Lower leg skin (tissue), 4 donors: ENCODE results near the gene SIM1. TPM values are rescaled to one million over a fixed set of nuclear protein-coding genes. Genes with fewer than 3 reads are reported as not detected.

Experiments
- DNase-seq, 2 donors: peaks; one replicate each; pipeline ENCODE4 v3.0.0-alpha.2; 2019; ENCODE audit warnings: low spot score in 2 of 2
- H3K4me3 ChIP-seq: fragments of 200-600 bp; sonication (generic); 2 replicates; pipeline ENCODE4 v1.5.1; 2017; ENCODE audit warnings: mild to moderate bottlenecking, low read depth; ENCODE audit not compliant: poor library complexity, severe bottlenecking
- CTCF ChIP-seq, 3 donors: fragments of 450-650 bp; IDR thresholded peaks; one replicate each; pipeline ENCODE4 v1.5.1; 2016; ENCODE audit warnings: antibody characterized with exemption in 3 of 3, mild to moderate bottlenecking in 3 of 3, moderate library complexity in 2 of 3
- POLR2A ChIP-seq, 2 donors: fragments of 450-650 bp; IDR thresholded peaks; one replicate each; pipeline ENCODE4 v1.6.1; 2016 to 2017; ENCODE audit warnings: antibody characterized with exemption in 2 of 2, mild to moderate bottlenecking in 1 of 2, moderate library complexity in 1 of 2
- WGBS, 2 donors: methylation state at CpG; one replicate each; pipeline ENCODE4 v1.1.5; 2018; 5-methylcytosine and 5-hydroxymethylcytosine counted together
- intact Hi-C: fragments of 100-400 bp; cut with DNase I; formaldehyde crosslinking; loops from one replicate; pipeline ENCODE4 v1.15.0; 2023; ENCODE audit warnings: low total_unique reads
- total RNA-seq, 4 donors: library from RNA; depleted of rRNA; stranded (reverse); fragments of >200 nt; gene quantifications; one replicate each; pipeline ENCODE4 v1.1.0, GENCODE V29; 2016

Gene SIM1
- total RNA-seq, 4 donors from 2014 or later, result 0.66 to 1.1 (median 0.75) TPM

GRCh38 chr6:100488244-100488643 lies 23.5 kb upstream of the SIM1 start:
- intact Hi-C loops, result loop anchor here (10.0 kb wide), 1 partner anchor 363 kb away; no protein-coding TSS in a partner anchor
- 84 to 88% methylated on average over 5 of the region's 5 CpGs for WGBS, 2 donors
- no peak overlapping the region for H3K4me3 ChIP-seq
- DNase-seq, result no peak
- no peak for TF ChIP-seq CTCF (IDR thresholded peaks at IDR 0.05)
- no peak for TF ChIP-seq POLR2A (IDR thresholded peaks at IDR 0.05)

GRCh38 chr6:100487638-100488037 lies 22.9 kb upstream of the SIM1 start:
- WGBS, 2 donors, result 91 to 92% methylated on average over 2 of the region's 2 CpGs
- TF ChIP-seq POLR2A (IDR thresholded peaks at IDR 0.05) (no peak), CTCF (IDR thresholded peaks at IDR 0.05) (no peak)
- H3K4me3 ChIP-seq, result no peak overlapping the region
- no peak for DNase-seq
- intact Hi-C loops, result loop anchor here (10.0 kb wide), 1 partner anchor 363 kb away; no protein-coding TSS in a partner anchor

GRCh38 chr6:100485268-100485667 lies 20.5 kb upstream of the SIM1 start:
- TF ChIP-seq CTCF (IDR thresholded peaks at IDR 0.05) (no peak), POLR2A (IDR thresholded peaks at IDR 0.05) (no peak)
- no peak overlapping the region for H3K4me3 ChIP-seq
- intact Hi-C loops, result loop anchor here (10.0 kb wide), 1 partner anchor 360 kb away; no protein-coding TSS in a partner anchor
- DNase-seq, result no peak

GRCh38 chr6:100484474-100484873 lies 19.8 kb upstream of the SIM1 start:
- WGBS, 2 donors, result 70 to 81% methylated on average over 5 of the region's 5 CpGs
- DNase-seq, result no peak
- TF ChIP-seq CTCF (IDR thresholded peaks at IDR 0.05) (no peak), POLR2A (IDR thresholded peaks at IDR 0.05) (no peak)
- H3K4me3 ChIP-seq, result no peak overlapping the region
- intact Hi-C loops, result loop anchor here (10.0 kb wide), 1 partner anchor 360 kb away; no protein-coding TSS in a partner anchor

- TF ChIP-seq POLR2A (IDR thresholded peaks at IDR 0.05), result no peak
- no peak for TF ChIP-seq CTCF (IDR thresholded peaks at IDR 0.05)
- H3K4me3 ChIP-seq, result no peak overlapping the region
- 78 to 79% methylated on average over 2 of the region's 2 CpGs for WGBS, 2 donors
- DNase-seq, result no peak
- intact Hi-C loops, result loop anchor here (10.0 kb wide), 1 partner anchor 358 kb away; no protein-coding TSS in a partner anchor
Observed at GRCh38 chr6:100482698-100483097, 18.0 kb upstream of the SIM1 start.
